Right cardiac atrium (tissue), 5 donors: Measurements from ENCODE around the gene CFAP46. TPM values are rescaled to one million over a fixed set of nuclear protein-coding genes. Genes with fewer than 3 reads are reported as not detected.

Experiments used
- ATAC-seq, 2 donors: fragments of 200-7000 bp; cut with Tn5 transposase; one replicate each; pipeline versions ENCODE4 v1.8.0 to v1.9.1; 2020; ENCODE audit warnings: moderate library complexity in 2 of 2, mild to moderate bottlenecking in 1 of 2
- DNase-seq, 3 donors: peaks; one replicate each; pipeline ENCODE4 v3.0.0-alpha.2; 2020
- H3K27ac ChIP-seq: one replicate; pipeline ENCODE4 v1.5.1; 2013; ENCODE audit warnings: mild to moderate bottlenecking, low read length, control low read depth, moderate library complexity
- H3K27me3 ChIP-seq: one replicate; pipeline ENCODE4 v1.6.1; 2013; ENCODE audit not compliant: control insufficient read depth, insufficient read depth
- H3K4me1 ChIP-seq: one replicate; pipeline ENCODE4 v1.6.1; 2013; ENCODE audit warnings: low read length; ENCODE audit not compliant: control insufficient read depth, insufficient read depth
- H3K4me3 ChIP-seq: one replicate; pipeline ENCODE4 v1.5.1; 2013; ENCODE audit warnings: low read length, control low read depth
- H3K9me3 ChIP-seq: one replicate; pipeline ENCODE4 v1.6.1; 2013; ENCODE audit warnings: low read length; ENCODE audit not compliant: control insufficient read depth
- WGBS: extraction: QIAGEN DNeasy Blood & Tissue Kit; methylation state at CpG from one replicate; pipeline ENCODE4 v1.1.7; 2013; 5-methylcytosine and 5-hydroxymethylcytosine counted together
- intact Hi-C, 4 donors: fragments of 100-400 bp; cut with DNase I; formaldehyde crosslinking; loops; one replicate each; pipeline versions ENCODE4 v1.11.0 to v1.14.0; 2022 to 2023
- polyA plus RNA-seq: library from polyadenylated mRNA; stranded (reverse); fragments of 200-250 nt; gene quantifications from one replicate; pipeline ENCODE4 v1.2.3, GENCODE V29; 2013
- total RNA-seq, 4 donors: library from RNA; stranded (reverse); fragmentation: NEBNext Ultra II Directional; extraction: Animal tissue kit (Norgen Biotek cat#: 25700); gene quantifications; one replicate each; pipeline ENCODE4 v1.2.1, GENCODE V29; 2021
- donor health status: healthy with polysubstance abuse.
- donor health status: DM: no; HTN: yes; CAD: no.
- donor health status: DM: no; HTN: no; CAD: no.
- donor health status: DM: no; HTN: yes; CAD: no; lungs with severe emphysema.
- donor health status: DM: yes; HTN: yes; CAD: no.

CFAP46 gene
- total and polyA plus RNA-seq, 5 donors, result 1.00 to 1.8 (median 1.6) TPM

DNA sequence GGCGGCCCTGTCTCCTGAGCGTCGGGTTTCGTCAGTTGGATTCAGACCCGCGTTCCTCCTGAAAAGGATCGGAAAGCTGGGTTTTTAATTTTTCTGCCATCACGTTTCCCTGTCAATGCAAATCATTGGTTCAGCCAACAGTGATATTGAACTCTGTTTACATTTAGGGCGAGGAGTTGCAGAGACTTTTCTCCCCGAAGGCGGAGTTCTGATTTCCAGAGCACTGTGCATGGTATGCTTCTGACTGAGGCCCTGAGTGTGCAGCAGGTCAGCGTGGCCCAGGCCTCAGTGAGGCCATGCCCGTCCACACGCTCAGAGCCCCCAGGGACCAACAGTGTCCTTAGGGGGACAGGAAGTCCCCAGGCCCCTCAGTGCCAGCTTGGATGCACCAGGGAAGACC lies 183.5 kb downstream of the CFAP46 start:
- ATAC-seq, result no peak
- WGBS, result 96% methylated on average over 14 of the region's 14 CpGs
- no peaks in the 10 kb centered on the region for H3K27me3 ChIP-seq
- H3K4me3 ChIP-seq, result no peak overlapping the region
- no peak overlapping the region for H3K27ac ChIP-seq
- no peaks in the 10 kb centered on the region for H3K4me1 ChIP-seq
- DNase-seq, result no peak
- no peaks in the 10 kb centered on the region for H3K9me3 ChIP-seq
- intact Hi-C loops, result no loop called here

Other genes starting within 250 kb of the CFAP46 start
- not detected for gene NKX6-2, start 156.4 kb downstream of the CFAP46 start, total RNA-seq
- 0.32 TPM for gene NKX6-2, start 156.4 kb downstream of the CFAP46 start, polyA plus RNA-seq
- gene ADGRA1, start 145.4 kb upstream of the CFAP46 start, total RNA-seq, result under 1 TPM in 1 of 4 donors, not detected in 3; 0.14 TPM
- 0.02 TPM for gene ADGRA1, start 145.4 kb upstream of the CFAP46 start, polyA plus RNA-seq
- gene KNDC1, start 217.6 kb upstream of the CFAP46 start, total RNA-seq, result 1 to 10 TPM in 2 of 4 donors, under 1 TPM in 2; 0.41 to 1.4 (median 0.91) TPM
- 0.23 TPM for gene KNDC1, start 217.6 kb upstream of the CFAP46 start, polyA plus RNA-seq